ENCODE measurements around the gene RIMBP2. TPM values are rescaled to one million over a fixed set of nuclear protein-coding genes. Genes with fewer than 3 reads are reported as not detected.

RIMBP2 gene
- total RNA-seq, 2 experiments from 2014 or later, result not detected

DNA sequence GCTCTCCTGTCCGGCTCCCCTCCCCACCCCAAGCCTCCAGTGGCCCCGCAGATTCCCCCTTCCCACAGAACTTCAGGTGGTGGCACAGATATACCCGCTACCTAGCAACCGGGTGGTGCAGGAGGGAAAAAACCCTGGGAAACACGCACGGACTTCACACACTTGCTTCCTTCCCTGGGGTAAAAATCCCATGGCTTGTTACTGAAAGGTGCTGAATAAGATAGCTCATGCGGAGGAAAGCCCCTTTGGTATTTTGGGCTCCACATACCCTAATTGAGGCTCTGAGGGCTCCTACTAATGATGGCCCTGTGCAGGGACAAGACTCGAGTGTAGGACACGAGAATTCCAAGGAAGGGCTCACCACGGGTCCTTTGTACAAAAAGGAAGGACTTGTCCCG, 869 bp upstream of the RIMBP2 start:
- Mint-ChIP-seq H3K27ac (no peak overlapping the region), H3K36me3 (ENCODE audit: low read depth) (no peaks in the 10 kb centered on the region), H3K9me3 (peaks cover 2% of the 10 kb centered on the region), H3K4me1 (ENCODE audit: low read depth) (no peaks in the 10 kb centered on the region), H3K27me3 (peaks cover 64% of the 10 kb centered on the region), H3K4me3 (no peak overlapping the region)
- Histone ChIP-seq H3K4me1 (ENCODE audit: insufficient read depth, low read length) (peaks cover 15% of the 10 kb centered on the region), H3K36me3 (ENCODE audit: insufficient read depth, low read length) (no peaks in the 10 kb centered on the region), H3K27ac (ENCODE audit: low read depth in 1 of 2, low read length in 2 of 2) (no peak overlapping the region), H3K4me3 (ENCODE audit: low read length) (no peak overlapping the region), H3K9me3 (ENCODE audit: control insufficient read depth in 1 of 2, insufficient read depth in 1 of 2, low read length in 2 of 2) (peaks cover 2 to 28% of the 10 kb centered on the region in 2 experiments), H3K27me3 (ENCODE audit: control insufficient read depth in 1 of 2, insufficient read depth in 2 of 2, low read length in 2 of 2) (peaks cover 47 to 60% of the 10 kb centered on the region in 2 experiments)
- no peak for DNase-seq
- intact Hi-C loops (cut with DNase I, micrococcal nuclease), result no loop called here
- TF ChIP-seq, protein P1, sequence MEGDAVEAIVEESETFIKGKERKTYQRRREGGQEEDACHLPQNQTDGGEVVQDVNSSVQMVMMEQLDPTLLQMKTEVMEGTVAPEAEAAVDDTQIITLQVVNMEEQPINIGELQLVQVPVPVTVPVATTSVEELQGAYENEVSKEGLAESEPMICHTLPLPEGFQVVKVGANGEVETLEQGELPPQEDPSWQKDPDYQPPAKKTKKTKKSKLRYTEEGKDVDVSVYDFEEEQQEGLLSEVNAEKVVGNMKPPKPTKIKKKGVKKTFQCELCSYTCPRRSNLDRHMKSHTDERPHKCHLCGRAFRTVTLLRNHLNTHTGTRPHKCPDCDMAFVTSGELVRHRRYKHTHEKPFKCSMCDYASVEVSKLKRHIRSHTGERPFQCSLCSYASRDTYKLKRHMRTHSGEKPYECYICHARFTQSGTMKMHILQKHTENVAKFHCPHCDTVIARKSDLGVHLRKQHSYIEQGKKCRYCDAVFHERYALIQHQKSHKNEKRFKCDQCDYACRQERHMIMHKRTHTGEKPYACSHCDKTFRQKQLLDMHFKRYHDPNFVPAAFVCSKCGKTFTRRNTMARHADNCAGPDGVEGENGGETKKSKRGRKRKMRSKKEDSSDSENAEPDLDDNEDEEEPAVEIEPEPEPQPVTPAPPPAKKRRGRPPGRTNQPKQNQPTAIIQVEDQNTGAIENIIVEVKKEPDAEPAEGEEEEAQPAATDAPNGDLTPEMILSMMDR (IDR thresholded peaks at IDR 0.05), result no peak
- POLR2A ChIA-PET, result no interaction called here
- no peak for ATAC-seq (ENCODE audit: poor library complexity)
- CTCF ChIA-PET, result no interaction called here

GRCh38 chr12:130715150-130715997, 725 bp downstream of the RIMBP2 start:
- peaks cover 50 to 60% of the 10 kb centered on the region in 2 experiments for H3K27me3 ChIP-seq (ENCODE audit: control insufficient read depth in 1 of 2, insufficient read depth in 2 of 2, low read length in 2 of 2)
- CTCF ChIA-PET, result no interaction called here
- POLR2A ChIA-PET, result no interaction called here
- ATAC-seq (ENCODE audit: poor library complexity) (no peak), DNase-seq (no peak)
- peaks cover 15% of the 10 kb centered on the region for H3K4me1 ChIP-seq (ENCODE audit: insufficient read depth, low read length)
- Mint-ChIP-seq H3K4me1 (ENCODE audit: low read depth) (no peaks in the 10 kb centered on the region), H3K27me3 (peaks cover 78% of the 10 kb centered on the region), H3K9me3 (peaks cover 2% of the 10 kb centered on the region), H3K4me3 (no peak overlapping the region), H3K36me3 (ENCODE audit: low read depth) (no peaks in the 10 kb centered on the region), H3K27ac (no peak overlapping the region)
- no peak overlapping the region for H3K4me3 ChIP-seq (ENCODE audit: low read length)
- H3K27ac ChIP-seq (ENCODE audit: low read depth in 1 of 2, low read length in 2 of 2), result no peak overlapping the region
- peaks cover 0 to 35% of the 10 kb centered on the region in 2 experiments for H3K9me3 ChIP-seq (ENCODE audit: control insufficient read depth in 1 of 2, insufficient read depth in 1 of 2, low read length in 2 of 2)
- no peaks in the 10 kb centered on the region for H3K36me3 ChIP-seq (ENCODE audit: insufficient read depth, low read length)
- TF ChIP-seq, protein P1 (IDR thresholded peaks at IDR 0.05), result no peak
- intact Hi-C loops (cut with DNase I, micrococcal nuclease), result no loop called here

- Histone ChIP-seq H3K36me3 (ENCODE audit: insufficient read depth, low read length) (no peaks in the 10 kb centered on the region), H3K4me3 (ENCODE audit: low read length) (no peak overlapping the region), H3K27ac (ENCODE audit: low read depth in 1 of 2, low read length in 2 of 2) (no peak overlapping the region), H3K9me3 (ENCODE audit: control insufficient read depth in 1 of 2, insufficient read depth in 1 of 2, low read length in 2 of 2) (peaks cover 0 to 35% of the 10 kb centered on the region in 2 experiments), H3K27me3 (ENCODE audit: control insufficient read depth in 1 of 2, insufficient read depth in 2 of 2, low read length in 2 of 2) (peaks cover 48 to 60% of the 10 kb centered on the region in 2 experiments), H3K4me1 (ENCODE audit: insufficient read depth, low read length) (peaks cover 15% of the 10 kb centered on the region)
- TF ChIP-seq, protein P1 (IDR thresholded peaks at IDR 0.05), result no peak
- no peaks in the 10 kb centered on the region for H3K9me3 Mint-ChIP-seq
- ChIA-PET POLR2A (no interaction called here), CTCF (no interaction called here)
- H3K36me3 Mint-ChIP-seq (ENCODE audit: low read depth), result no peaks in the 10 kb centered on the region
- no peak overlapping the region for H3K4me3 Mint-ChIP-seq
- intact Hi-C loops (cut with DNase I, micrococcal nuclease), result no loop called here
- no peak overlapping the region for H3K27ac Mint-ChIP-seq
- peaks cover 77% of the 10 kb centered on the region for H3K27me3 Mint-ChIP-seq
- no peak for DNase-seq
- no peaks in the 10 kb centered on the region for H3K4me1 Mint-ChIP-seq (ENCODE audit: low read depth)
- no peak for ATAC-seq (ENCODE audit: poor library complexity)
Observed at GRCh38 chr12:130714591-130715149, 1.4 kb downstream of the RIMBP2 start.
